Thyroid gland (tissue), 4 donors: Measurements from ENCODE around the gene CNDP2. TPM values are rescaled to one million over a fixed set of nuclear protein-coding genes. Genes with fewer than 3 reads are reported as not detected.

Experiments used
- DNase-seq, 2 donors: peaks; one replicate each; pipeline ENCODE4 v3.0.0-alpha.2; 2019
- H3K27ac ChIP-seq, 3 donors: fragments of 200-600 bp; sonication (generic); 1 replicate in 2 of 3; 2 replicates in 1 of 3; pipeline ENCODE4 v1.5.1; 2016 to 2019; ENCODE audit warnings: mild to moderate bottlenecking in 1 of 3, moderate library complexity in 1 of 3
- H3K27me3 ChIP-seq: fragments of 200-600 bp; sonication (generic); one replicate; pipeline ENCODE4 v1.5.1; 2019
- H3K36me3 ChIP-seq, 2 donors: fragments of 200-600 bp; sonication (generic); one replicate each; pipeline ENCODE4 v1.5.1; 2016 to 2019
- H3K4me1 ChIP-seq, 2 donors: fragments of 200-600 bp; sonication (generic); one replicate each; pipeline ENCODE4 v1.5.1; 2017 to 2019
- H3K4me3 ChIP-seq, 3 donors: fragments of 200-600 bp; sonication (generic); replicated peaks in 1 of 3; 1 replicate in 2 of 3; 2 replicates in 1 of 3; pipeline ENCODE4 v1.5.1; 2016; ENCODE audit warnings: mild to moderate bottlenecking in 1 of 3
- H3K9me3 ChIP-seq: fragments of 200-600 bp; sonication (generic); one replicate; pipeline ENCODE4 v1.5.1; 2017
- CTCF ChIP-seq, 6 experiments: fragments of 200-600 bp in 3 of 6; fragments of 450-650 bp in 3 of 6; sonication (generic) in 3 of 6; IDR thresholded peaks; one replicate each; pipeline ENCODE4 v1.5.1; 2016 to 2019; ENCODE audit warnings: antibody characterized with exemption in 6 of 6, mild to moderate bottlenecking in 2 of 6, inconsistent platforms in 1 of 6, moderate library complexity in 1 of 6
- POLR2A ChIP-seq, 2 donors: fragments of 450-650 bp; IDR thresholded peaks; one replicate each; pipeline ENCODE4 v1.6.1; 2017; ENCODE audit warnings: antibody characterized with exemption in 2 of 2, mild to moderate bottlenecking in 2 of 2, moderate library complexity in 1 of 2
- WGBS, 2 donors: methylation state at CpG; one replicate each; pipeline ENCODE4 v1.1.5; 2017; 5-methylcytosine and 5-hydroxymethylcytosine counted together
- intact Hi-C: fragments of 100-400 bp; cut with DNase I; formaldehyde crosslinking; loops from one replicate; pipeline ENCODE4 v1.15.1; 2023
- total RNA-seq, 4 donors: library from RNA; depleted of rRNA; stranded (reverse); fragments of >200 nt; gene quantifications; one replicate each; pipeline ENCODE4 v1.2.3, GENCODE V29; 2016

CNDP2 gene
- total RNA-seq, 4 donors from 2014 or later: 249 to 437 (median 301) TPM

GRCh38 chr18:74501386-74501785 is 5.2 kb downstream of the CNDP2 start:
- Histone ChIP-seq H3K9me3 (no peaks in the 10 kb centered on the region), H3K36me3 (peaks cover 15 to 41% of the 10 kb centered on the region in 2 donors), H3K4me3 (no peak overlapping the region), H3K4me1 (peaks cover 34 to 57% of the 10 kb centered on the region in 2 donors), H3K27ac (peak overlapping the region in 2 of 3 donors; percentile 79 to 97), H3K27me3 (no peaks in the 10 kb centered on the region)
- TF ChIP-seq CTCF (IDR thresholded peaks at IDR 0.05): no peak
- no peak for TF ChIP-seq POLR2A (IDR thresholded peaks at IDR 0.05)
- intact Hi-C loops: no loop called here
- 83 to 87% methylated on average over 4 of the region's 4 CpGs for WGBS, 2 donors
- no peak for DNase-seq

- H3K27me3 ChIP-seq: no peaks in the 10 kb centered on the region
- 83 to 95% methylated on average over 4 of the region's 4 CpGs for WGBS, 2 donors
- H3K9me3 ChIP-seq: no peaks in the 10 kb centered on the region
- no peak for DNase-seq
- H3K36me3 ChIP-seq: peaks cover 17 to 53% of the 10 kb centered on the region in 2 donors
- H3K4me3 ChIP-seq: no peak overlapping the region
- intact Hi-C loops: no loop called here
- no peak overlapping the region for H3K27ac ChIP-seq
- TF ChIP-seq CTCF (IDR thresholded peaks at IDR 0.05): no peak
- TF ChIP-seq POLR2A (IDR thresholded peaks at IDR 0.05): no peak
- H3K4me1 ChIP-seq: peaks cover 34 to 62% of the 10 kb centered on the region in 2 donors
Observed at GRCh38 chr18:74503137-74503536, 7.0 kb downstream of the CNDP2 start.

- no peak for DNase-seq
- H3K4me1 ChIP-seq: peaks cover 17 to 37% of the 10 kb centered on the region in 2 donors
- TF ChIP-seq CTCF (IDR thresholded peaks at IDR 0.05) (no peak), POLR2A (IDR thresholded peaks at IDR 0.05) (no peak)
- H3K27ac ChIP-seq: peak overlapping the region in 2 of 3 donors; percentile 60 to 71
- peaks cover 32 to 76% of the 10 kb centered on the region in 2 donors for H3K36me3 ChIP-seq
- WGBS, 2 donors: 95 to 96% methylated on average over 16 of the region's 16 CpGs
- no peaks in the 10 kb centered on the region for H3K27me3 ChIP-seq
- intact Hi-C loops: no loop called here
- no peaks in the 10 kb centered on the region for H3K9me3 ChIP-seq
- H3K4me3 ChIP-seq: no peak overlapping the region
Observed at GRCh38 chr18:74505776-74506175, 9.6 kb downstream of the CNDP2 start.

- no peak overlapping the region for H3K4me3 ChIP-seq
- no peak for TF ChIP-seq CTCF (IDR thresholded peaks at IDR 0.05)
- no peak for TF ChIP-seq POLR2A (IDR thresholded peaks at IDR 0.05)
- peak overlapping the region; percentile 45 to 71 (median 60) for H3K27ac ChIP-seq
- intact Hi-C loops: no loop called here
- H3K9me3 ChIP-seq: no peaks in the 10 kb centered on the region
- H3K36me3 ChIP-seq: peaks cover 38 to 80% of the 10 kb centered on the region in 2 donors
- peaks cover 17 to 29% of the 10 kb centered on the region in 2 donors for H3K4me1 ChIP-seq
- 43% methylated on average over 11 of the region's 11 CpGs for WGBS, 2 donors
- peak; percentile 69 to 78 for DNase-seq
- H3K27me3 ChIP-seq: no peaks in the 10 kb centered on the region
Observed at GRCh38 chr18:74506448-74507084, 10.4 kb downstream of the CNDP2 start.

- H3K27ac ChIP-seq: peak overlapping the region; percentile 58 to 71 (median 60)
- peaks cover 17 to 24% of the 10 kb centered on the region in 2 donors for H3K4me1 ChIP-seq
- peak; percentile 64 to 69 for DNase-seq
- no peaks in the 10 kb centered on the region for H3K9me3 ChIP-seq
- no peaks in the 10 kb centered on the region for H3K27me3 ChIP-seq
- H3K4me3 ChIP-seq: no peak overlapping the region
- 63 to 66% methylated on average over 23 of the region's 23 CpGs for WGBS, 2 donors
- intact Hi-C loops: no loop called here
- H3K36me3 ChIP-seq: peaks cover 46 to 80% of the 10 kb centered on the region in 2 donors
- no peak for TF ChIP-seq CTCF (IDR thresholded peaks at IDR 0.05)
- no peak for TF ChIP-seq POLR2A (IDR thresholded peaks at IDR 0.05)
Observed at GRCh38 chr18:74507097-74507881, 11.1 kb downstream of the CNDP2 start.
